ENCODE results near the gene FAM163A.
A peak's percentile ranks its signal among the peaks of the same experiment; 100 is the strongest.

DNA sequence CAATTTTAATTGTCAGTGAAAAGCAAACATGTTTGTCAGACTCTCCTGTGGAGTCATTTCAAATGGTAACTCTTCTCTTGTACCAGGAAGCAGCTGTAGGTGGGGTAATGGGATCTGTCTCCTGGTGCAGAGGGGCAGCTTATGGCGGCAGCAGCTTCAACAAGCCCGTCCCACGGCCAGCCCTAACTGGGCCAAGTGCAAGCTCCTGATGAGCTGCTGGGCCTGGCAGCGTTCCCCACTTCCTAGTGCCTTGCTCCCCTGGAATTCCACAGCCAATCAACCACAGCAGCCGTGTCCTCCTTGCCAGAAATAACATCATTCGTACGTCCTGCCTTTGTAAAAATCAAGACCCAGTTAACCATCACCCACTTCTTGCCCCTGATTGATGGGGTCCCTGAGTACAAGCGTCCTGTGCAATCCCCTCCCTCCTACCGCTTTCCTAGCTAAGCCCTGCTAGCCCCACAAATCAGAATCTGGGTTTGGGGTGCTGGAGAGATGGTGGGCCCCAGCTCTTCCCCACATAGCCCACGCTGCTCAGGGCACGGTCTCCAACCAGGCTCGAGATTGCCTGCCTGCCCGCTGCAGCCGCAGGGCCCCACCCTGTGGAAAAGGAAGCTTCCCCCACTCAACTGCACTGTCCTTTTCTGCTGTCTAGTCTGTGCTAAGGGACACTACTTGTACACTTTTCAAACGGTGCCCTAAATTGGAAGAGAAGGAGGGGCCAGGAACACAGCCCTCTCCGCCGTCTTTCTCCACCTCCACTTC, 73.3 kb downstream of the FAM163A start:
- TF ChIP-seq, protein P1, sequence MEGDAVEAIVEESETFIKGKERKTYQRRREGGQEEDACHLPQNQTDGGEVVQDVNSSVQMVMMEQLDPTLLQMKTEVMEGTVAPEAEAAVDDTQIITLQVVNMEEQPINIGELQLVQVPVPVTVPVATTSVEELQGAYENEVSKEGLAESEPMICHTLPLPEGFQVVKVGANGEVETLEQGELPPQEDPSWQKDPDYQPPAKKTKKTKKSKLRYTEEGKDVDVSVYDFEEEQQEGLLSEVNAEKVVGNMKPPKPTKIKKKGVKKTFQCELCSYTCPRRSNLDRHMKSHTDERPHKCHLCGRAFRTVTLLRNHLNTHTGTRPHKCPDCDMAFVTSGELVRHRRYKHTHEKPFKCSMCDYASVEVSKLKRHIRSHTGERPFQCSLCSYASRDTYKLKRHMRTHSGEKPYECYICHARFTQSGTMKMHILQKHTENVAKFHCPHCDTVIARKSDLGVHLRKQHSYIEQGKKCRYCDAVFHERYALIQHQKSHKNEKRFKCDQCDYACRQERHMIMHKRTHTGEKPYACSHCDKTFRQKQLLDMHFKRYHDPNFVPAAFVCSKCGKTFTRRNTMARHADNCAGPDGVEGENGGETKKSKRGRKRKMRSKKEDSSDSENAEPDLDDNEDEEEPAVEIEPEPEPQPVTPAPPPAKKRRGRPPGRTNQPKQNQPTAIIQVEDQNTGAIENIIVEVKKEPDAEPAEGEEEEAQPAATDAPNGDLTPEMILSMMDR (IDR thresholded peaks at IDR 0.05): no peak
- TF ChIP-seq POLR2AphosphoS5 (IDR thresholded peaks at IDR 0.05): peak in 1 of 2 donors; percentile 43
- TF ChIP-seq POLR2A (IDR thresholded peaks at IDR 0.05; ENCODE audit: low read depth): no peak
- no peak for TF ChIP-seq EP300 (IDR thresholded peaks at IDR 0.05)
